RKO (cell line): ENCODE data around the gene HAGHL.

Experiments
- DNase-seq: peaks from one replicate; pipeline ENCODE4 v3.0.0-alpha.2; 2016; ENCODE audit warnings: low spot score

The HAGHL gene

GRCh38 chr16:759110-759910, 32.4 kb downstream of the HAGHL start:
- no peak for DNase-seq

GRCh38 chr16:760065-760464, 33.2 kb downstream of the HAGHL start:
- no peak for DNase-seq

GRCh38 chr16:760545-761343, 33.8 kb downstream of the HAGHL start, which contains the start of gene MSLN:
MSLN (plus strand) TSS chr16:760734; CDS start chr16:762681, 1,947 bp downstream.
- DNase-seq = no peak

DNA sequence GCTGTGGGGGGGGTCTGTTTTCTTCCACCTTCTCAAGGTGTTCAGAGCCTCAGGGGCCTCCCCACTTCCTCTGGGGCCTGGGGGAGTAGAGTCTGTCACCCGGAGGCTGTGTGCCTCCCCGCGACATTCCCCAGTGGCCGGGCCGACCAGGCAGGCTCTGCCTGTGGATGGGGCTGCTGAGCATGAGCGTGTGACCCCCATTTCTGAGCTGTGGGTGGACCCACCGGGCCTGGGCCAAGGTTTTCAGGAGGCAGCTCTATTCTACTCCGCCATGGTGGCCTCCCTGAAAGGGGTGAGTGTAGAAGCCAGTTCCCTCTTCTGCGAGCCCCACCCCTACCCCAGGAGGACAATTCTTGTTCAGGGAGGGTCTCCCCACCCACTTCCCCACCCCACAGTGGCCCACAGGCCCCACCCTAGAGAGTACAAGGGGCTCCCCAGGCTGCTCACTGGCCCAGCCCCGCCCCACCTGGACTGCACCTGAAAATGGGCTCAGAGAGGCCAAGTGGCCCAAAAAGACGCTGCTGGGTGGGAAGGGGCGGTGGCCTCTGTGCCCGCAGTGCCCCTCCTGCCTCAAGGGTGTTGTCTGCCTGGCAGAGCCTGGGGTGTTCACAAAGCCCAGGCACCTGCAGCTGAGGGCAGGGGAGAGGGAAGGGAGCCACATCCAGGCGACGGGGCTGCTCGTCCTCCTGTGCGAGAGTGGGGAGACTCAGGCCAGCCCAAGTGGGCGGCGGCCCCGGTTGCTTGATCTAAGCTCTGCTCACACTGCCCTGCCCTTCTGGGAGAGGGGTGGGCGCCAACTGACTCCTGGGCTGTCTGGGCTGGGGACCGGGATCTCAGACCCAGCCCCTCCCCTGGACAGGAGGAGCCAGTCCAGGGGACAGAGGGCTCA, 35.0 kb downstream of the HAGHL start:
- no peak for DNase-seq

GRCh38 chr16:762595-763268, 35.8 kb downstream of the HAGHL start:
- DNase-seq = no peak

DNA sequence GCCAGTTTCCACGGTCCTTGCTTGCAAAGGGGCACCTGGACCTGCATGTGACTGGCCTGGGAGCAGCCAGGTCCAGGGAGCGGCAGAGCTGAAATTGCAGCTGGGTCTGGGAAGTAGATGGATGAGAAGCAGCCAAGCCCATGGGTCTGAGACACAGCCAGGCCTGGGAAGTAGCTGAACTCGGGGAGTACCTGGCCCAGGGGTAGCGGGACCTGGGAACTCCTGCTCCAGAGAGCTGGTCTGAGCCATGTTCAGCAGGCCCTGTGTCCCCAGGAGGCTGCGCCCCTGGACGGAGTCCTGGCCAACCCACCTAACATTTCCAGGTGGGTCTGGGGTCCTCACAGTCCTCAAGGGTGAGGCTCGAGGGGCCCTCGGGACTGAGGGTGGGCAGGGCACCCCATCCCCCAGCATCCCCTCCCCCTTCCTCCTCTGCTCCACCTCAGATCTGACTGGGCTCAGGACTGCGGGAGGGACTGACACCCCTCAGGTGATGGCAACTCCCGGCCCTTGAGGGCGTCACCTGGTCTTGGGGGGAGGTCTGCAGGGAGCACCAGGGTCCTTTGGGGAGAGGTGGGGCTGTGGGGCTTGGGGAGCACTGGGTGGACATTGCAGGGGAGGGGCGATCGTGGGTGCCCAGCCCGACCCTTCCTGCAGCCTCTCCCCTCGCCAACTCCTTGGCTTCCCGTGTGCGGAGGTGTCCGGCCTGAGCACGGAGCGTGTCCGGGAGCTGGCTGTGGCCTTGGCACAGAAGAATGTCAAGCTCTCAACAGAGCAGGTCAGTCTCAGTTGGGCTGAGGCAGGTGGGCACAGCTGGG, 36.7 kb downstream of the HAGHL start:
- no peak for DNase-seq

GRCh38 chr16:764184-764750, 37.4 kb downstream of the HAGHL start:
- no peak for DNase-seq

DNA sequence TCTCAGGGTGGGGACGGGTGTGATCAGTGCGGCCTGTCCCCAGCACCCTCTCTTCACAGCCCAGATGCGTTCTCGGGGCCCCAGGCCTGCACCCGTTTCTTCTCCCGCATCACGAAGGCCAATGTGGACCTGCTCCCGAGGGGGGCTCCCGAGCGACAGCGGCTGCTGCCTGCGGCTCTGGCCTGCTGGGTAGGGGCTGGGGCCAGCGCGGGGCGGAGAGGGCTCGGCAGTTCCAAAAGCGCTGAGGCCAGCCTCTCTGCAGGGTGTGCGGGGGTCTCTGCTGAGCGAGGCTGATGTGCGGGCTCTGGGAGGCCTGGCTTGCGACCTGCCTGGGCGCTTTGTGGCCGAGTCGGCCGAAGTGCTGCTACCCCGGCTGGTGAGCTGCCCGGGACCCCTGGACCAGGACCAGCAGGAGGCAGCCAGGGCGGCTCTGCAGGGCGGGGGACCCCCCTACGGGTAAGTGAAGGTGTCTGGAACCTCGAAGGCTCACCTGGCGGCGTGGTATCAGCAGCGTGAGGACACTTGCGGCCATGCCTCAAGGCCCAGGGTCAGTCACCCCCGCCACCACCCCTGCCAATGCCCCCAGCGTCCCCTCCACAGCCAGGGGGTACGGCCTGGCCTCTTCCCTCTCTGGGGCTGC, 38.1 kb downstream of the HAGHL start:
- DNase-seq = no peak

- DNase-seq = no peak
These were observed 38.6 kb downstream of the HAGHL start for GRCh38 chr16:765488-765865.

- no peak for DNase-seq
These were observed 39.3 kb downstream of the HAGHL start for GRCh38 chr16:766008-766819.

DNA sequence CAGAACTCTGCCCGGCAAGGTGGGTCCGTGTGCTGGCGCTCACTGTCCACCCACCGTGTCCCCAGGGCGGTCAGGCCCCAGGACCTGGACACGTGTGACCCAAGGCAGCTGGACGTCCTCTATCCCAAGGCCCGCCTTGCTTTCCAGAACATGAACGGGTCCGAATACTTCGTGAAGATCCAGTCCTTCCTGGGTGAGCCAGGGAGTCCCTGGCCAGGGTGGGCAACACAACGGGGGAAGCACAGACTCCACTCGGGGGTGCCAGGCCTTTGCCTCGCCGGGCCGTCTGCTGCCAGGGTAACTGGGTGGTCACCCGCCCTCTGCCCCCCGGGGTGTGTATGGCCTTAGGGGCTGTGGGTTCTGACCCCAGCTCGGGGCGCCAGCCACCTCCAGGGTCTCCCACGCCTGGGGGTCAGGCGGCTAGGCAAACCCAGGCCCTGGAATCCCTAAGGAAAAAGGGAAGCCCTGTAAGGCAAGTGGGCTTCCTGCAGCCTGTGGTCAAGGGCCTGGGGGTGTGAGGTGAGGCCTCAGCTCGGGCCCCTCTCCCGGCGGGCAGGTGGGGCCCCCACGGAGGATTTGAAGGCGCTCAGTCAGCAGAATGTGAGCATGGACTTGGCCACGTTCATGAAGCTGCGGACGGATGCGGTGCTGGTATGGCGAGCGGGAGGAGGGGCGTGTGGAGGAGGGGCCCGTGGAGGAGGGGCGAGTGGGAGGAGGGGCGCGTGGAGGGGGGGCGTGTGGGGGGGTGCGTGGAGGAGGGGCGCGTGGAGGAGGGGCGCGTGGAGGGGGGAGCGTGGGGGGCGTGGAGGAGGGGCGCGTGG, 40.1 kb downstream of the HAGHL start:
- DNase-seq = no peak

DNA sequence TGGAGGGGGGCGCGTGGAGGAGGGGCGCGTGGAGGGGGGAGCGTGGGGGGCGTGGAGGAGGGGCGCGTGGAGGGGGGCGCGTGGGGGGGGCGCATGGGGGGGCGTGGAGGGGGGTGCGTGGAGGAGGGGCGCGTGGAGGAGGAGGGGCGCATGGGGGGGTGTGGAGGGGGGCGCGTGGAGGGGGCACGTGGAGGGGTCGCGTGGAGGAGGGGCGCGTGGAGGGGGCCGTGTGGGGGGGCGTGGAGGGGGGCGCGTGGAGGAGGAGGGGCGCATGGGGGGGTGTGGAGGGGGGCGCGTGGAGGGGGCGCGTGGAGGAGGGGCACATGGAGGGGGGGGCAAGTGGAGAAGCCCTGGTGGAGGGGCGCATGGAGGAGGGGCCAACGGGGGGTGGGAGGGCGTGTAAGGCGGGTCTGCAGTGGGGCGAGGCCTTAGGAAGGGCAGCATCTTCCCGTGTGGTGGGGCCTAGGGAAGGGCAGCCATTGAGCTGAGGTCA, 40.9 kb downstream of the HAGHL start:
- DNase-seq = no peak

- no peak for DNase-seq
These were observed 41.5 kb downstream of the HAGHL start for GRCh38 chr16:768428-768827.

GRCh38 chr16:769184-769784, 42.4 kb downstream of the HAGHL start:
- no peak for DNase-seq

GRCh38 chr16:769934-770333, 43.0 kb downstream of the HAGHL start:
- DNase-seq = no peak

DNA sequence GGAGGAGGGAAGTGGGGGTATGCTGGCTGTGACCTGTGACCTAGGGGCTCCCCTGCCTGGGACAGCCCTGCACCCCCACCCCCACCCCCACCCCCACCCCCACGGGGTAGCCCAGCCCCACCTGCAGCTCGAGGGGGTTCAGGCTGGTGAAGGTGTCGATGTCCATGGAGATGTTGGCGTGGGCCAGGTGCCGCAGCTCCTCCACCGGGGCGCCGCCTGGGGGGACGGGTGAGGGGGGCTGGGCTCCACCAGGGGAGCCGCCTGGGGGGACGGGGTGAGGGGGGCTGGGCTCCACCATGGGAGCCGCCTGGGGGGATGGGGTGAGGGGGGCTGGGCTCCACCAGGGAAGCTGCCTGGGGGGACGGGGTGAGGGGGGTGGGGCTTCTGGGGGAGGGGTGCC, 43.5 kb downstream of the HAGHL start:
- no peak for DNase-seq

- no peak for DNase-seq
These were observed 46.1 kb downstream of the HAGHL start for GRCh38 chr16:772959-773358.
